NCI-H2081 (cell line): ENCODE measurements around the gene CCNT1.
"Not testable (repeated sequence)": the region's sequence is repeated elsewhere in the genome, so short reads cannot be mapped to it uniquely, and the experiment has no call there.

Experiments used
- DNase-seq, 2 experiments: peaks; one replicate each; lab custom pipeline; 2025; lab: John Stamatoyannopoulos, UW

Gene CCNT1

GRCh38 chr12:48691826-48692487 is 24.6 kb downstream of the CCNT1 start:
- DNase-seq: no peak

- no peak for DNase-seq
Observed at GRCh38 chr12:48690990-48691389, 25.5 kb downstream of the CCNT1 start.

- no peak for DNase-seq
Observed at GRCh38 chr12:48690436-48690835, 26.1 kb downstream of the CCNT1 start.

GRCh38 chr12:48688836-48689235 is 27.7 kb downstream of the CCNT1 start:
- DNase-seq: no peak

- DNase-seq: no peak
Observed at GRCh38 chr12:48687592-48687991, 28.9 kb downstream of the CCNT1 start.

- no peak for DNase-seq
Observed at GRCh38 chr12:48686615-48687334, 29.7 kb downstream of the CCNT1 start.

GRCh38 chr12:48686037-48686595 is 30.4 kb downstream of the CCNT1 start:
- no peak for DNase-seq

- DNase-seq: no peak
Observed at GRCh38 chr12:48683534-48683933, 33.0 kb downstream of the CCNT1 start.

- no peak for DNase-seq
Observed at GRCh38 chr12:48682927-48683326, 33.6 kb downstream of the CCNT1 start.

GRCh38 chr12:48682533-48682905 is 34.0 kb downstream of the CCNT1 start:
- DNase-seq: not testable (repeated sequence)

- DNase-seq: peak; percentile 98 to 99
Observed at GRCh38 chr12:48681710-48682532, 34.6 kb downstream of the CCNT1 start, which contains the start of gene KANSL2. Gene KANSL2, minus strand, starts transcription at chr12:48682238. Its CDS starts 606 bp downstream, at chr12:48681632.

- DNase-seq: no peak
Observed at GRCh38 chr12:48681399-48681709, 35.2 kb downstream of the CCNT1 start.

- DNase-seq: peak in 1 of 2 experiments; percentile 0
Observed at GRCh38 chr12:48680861-48681260, 35.6 kb downstream of the CCNT1 start.

GRCh38 chr12:48678551-48679185 is 37.8 kb downstream of the CCNT1 start:
- DNase-seq: no peak

GRCh38 chr12:48671231-48671856 is 45.2 kb downstream of the CCNT1 start:
- no peak for DNase-seq

GRCh38 chr12:48668996-48669395 is 47.5 kb downstream of the CCNT1 start:
- no peak for DNase-seq

GRCh38 chr12:48659863-48660262 is 56.6 kb downstream of the CCNT1 start:
- no peak for DNase-seq

- DNase-seq: no peak
Observed at GRCh38 chr12:48651681-48652080, 64.8 kb downstream of the CCNT1 start.

GRCh38 chr12:48645354-48645753 is 71.2 kb downstream of the CCNT1 start:
- not testable (repeated sequence) for DNase-seq

- DNase-seq: no peak
Observed at GRCh38 chr12:48643011-48643410, 73.5 kb downstream of the CCNT1 start.

GRCh38 chr12:48641752-48642555 is 74.6 kb downstream of the CCNT1 start:
- DNase-seq: not testable (repeated sequence)
